Lower leg skin (tissue), 4 donors: ENCODE results near the gene KRTAP13-3. TPM values are rescaled to one million over a fixed set of nuclear protein-coding genes. Genes with fewer than 3 reads are reported as not detected.

Experiments used
- DNase-seq, 2 donors: peaks; one replicate each; pipeline ENCODE4 v3.0.0-alpha.2; 2019; ENCODE audit warnings: low spot score in 2 of 2
- H3K4me3 ChIP-seq: fragments of 200-600 bp; sonication (generic); 2 replicates; pipeline ENCODE4 v1.5.1; 2017; ENCODE audit warnings: mild to moderate bottlenecking, low read depth; ENCODE audit not compliant: poor library complexity, severe bottlenecking
- CTCF ChIP-seq, 3 donors: fragments of 450-650 bp; IDR thresholded peaks; one replicate each; pipeline ENCODE4 v1.5.1; 2016; ENCODE audit warnings: antibody characterized with exemption in 3 of 3, mild to moderate bottlenecking in 3 of 3, moderate library complexity in 2 of 3
- POLR2A ChIP-seq, 2 donors: fragments of 450-650 bp; IDR thresholded peaks; one replicate each; pipeline ENCODE4 v1.6.1; 2016 to 2017; ENCODE audit warnings: antibody characterized with exemption in 2 of 2, mild to moderate bottlenecking in 1 of 2, moderate library complexity in 1 of 2
- WGBS, 2 donors: methylation state at CpG; one replicate each; pipeline ENCODE4 v1.1.5; 2018; 5-methylcytosine and 5-hydroxymethylcytosine counted together
- intact Hi-C: fragments of 100-400 bp; cut with DNase I; formaldehyde crosslinking; loops from one replicate; pipeline ENCODE4 v1.15.0; 2023; ENCODE audit warnings: low total_unique reads
- total RNA-seq, 4 donors: library from RNA; depleted of rRNA; stranded (reverse); fragments of >200 nt; gene quantifications; one replicate each; pipeline ENCODE4 v1.1.0, GENCODE V29; 2016

Gene KRTAP13-3
- total RNA-seq, 4 donors from 2014 or later = not detected

DNA sequence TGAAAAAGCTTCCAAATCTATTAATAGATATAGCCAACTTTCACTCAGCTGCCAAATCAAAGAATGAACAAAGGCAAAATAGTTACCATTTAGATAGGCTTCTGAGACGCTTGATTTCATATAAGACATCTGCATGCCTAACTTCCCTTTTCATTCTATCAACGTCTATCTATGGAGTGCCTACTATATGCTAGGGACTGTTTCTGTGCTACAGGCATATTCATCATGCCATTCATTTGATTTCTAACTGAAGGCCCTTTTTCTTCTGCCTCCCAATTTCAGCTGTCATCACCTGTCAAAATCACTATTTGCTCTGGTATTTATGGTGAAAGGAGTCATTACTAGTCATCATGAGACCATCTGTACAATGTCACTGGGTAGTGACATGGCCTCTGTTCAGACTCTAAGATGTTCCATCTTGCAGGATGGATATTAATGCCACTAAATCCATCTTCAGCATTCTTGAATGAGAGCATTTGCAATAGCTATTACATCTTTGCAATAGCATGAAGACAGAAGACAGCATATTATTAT, 34.2 kb downstream of the KRTAP13-3 start:
- TF ChIP-seq CTCF (IDR thresholded peaks at IDR 0.05) (no peak), POLR2A (IDR thresholded peaks at IDR 0.05) (no peak)
- DNase-seq = no peak
- H3K4me3 ChIP-seq = no peak overlapping the region
- intact Hi-C loops = no loop called here
- WGBS, 2 donors = 21 to 35% methylated on average over 2 of the region's 2 CpGs

- WGBS, 2 donors = 49 to 50% methylated on average over 1 of the region's 1 CpG
- no peak for DNase-seq
- intact Hi-C loops = no loop called here
- H3K4me3 ChIP-seq = no peak overlapping the region
- TF ChIP-seq CTCF (IDR thresholded peaks at IDR 0.05) = no peak
- no peak for TF ChIP-seq POLR2A (IDR thresholded peaks at IDR 0.05)
Measured at GRCh38 chr21:30382201-30382600, 43.5 kb downstream of the KRTAP13-3 start.

Other genes starting within 250 kb of the KRTAP13-3 start
- 10 to 100 TPM; 15.2 to 32.3 (median 18.9) TPM for gene CLDN8, start 209.8 kb downstream of the KRTAP13-3 start, total RNA-seq
- 10 to 100 TPM in 1 of 4 donors, under 1 TPM in 1, not detected in 2; 0.17 to 10.0 TPM for gene KRTAP24-1, start 143.0 kb downstream of the KRTAP13-3 start, total RNA-seq
- not detected for gene KRTAP25-1, start 136.4 kb downstream of the KRTAP13-3 start, total RNA-seq
- 1 to 10 TPM in 1 of 4 donors, not detected in 3; 7.8 TPM for gene KRTAP26-1, start 105.6 kb downstream of the KRTAP13-3 start, total RNA-seq
- not detected for gene KRTAP27-1, start 88.2 kb downstream of the KRTAP13-3 start, total RNA-seq
- gene KRTAP23-1, start 77.3 kb downstream of the KRTAP13-3 start, total RNA-seq = not detected
- gene KRTAP13-2, start 53.7 kb downstream of the KRTAP13-3 start, total RNA-seq = 1 to 10 TPM in 1 of 4 donors, not detected in 3; 3.2 TPM
- gene KRTAP13-1, start 29.9 kb downstream of the KRTAP13-3 start, total RNA-seq = 1 to 10 TPM in 1 of 4 donors, under 1 TPM in 1, not detected in 2; 0.89 to 3.3 TPM
- gene KRTAP13-4, start 4.3 kb upstream of the KRTAP13-3 start, total RNA-seq = not detected
- not detected for gene KRTAP15-1, start 14.3 kb upstream of the KRTAP13-3 start, total RNA-seq
- gene KRTAP19-1, start 54.4 kb upstream of the KRTAP13-3 start, total RNA-seq = 10 to 100 TPM in 1 of 4 donors, under 1 TPM in 1, not detected in 2; 0.59 to 18.3 TPM
- 1 to 10 TPM in 1 of 4 donors, not detected in 3; 1.8 TPM for gene KRTAP19-2, start 61.5 kb upstream of the KRTAP13-3 start, total RNA-seq
- gene KRTAP19-3, start 66.1 kb upstream of the KRTAP13-3 start, total RNA-seq = 10 to 100 TPM in 1 of 4 donors, under 1 TPM in 1, not detected in 2; 0.97 to 17.1 TPM
- gene KRTAP19-4, start 71.2 kb upstream of the KRTAP13-3 start, total RNA-seq = not detected
- 10 to 100 TPM in 2 of 4 donors, not detected in 2; 12.7 to 57.9 TPM for gene KRTAP19-5, start 76.2 kb upstream of the KRTAP13-3 start, total RNA-seq
- not detected for gene KRTAP19-6, start 115.9 kb upstream of the KRTAP13-3 start, total RNA-seq
- 1 to 10 TPM in 1 of 4 donors, not detected in 3; 1.5 TPM for gene KRTAP19-7, start 135.4 kb upstream of the KRTAP13-3 start, total RNA-seq
- gene KRTAP22-2, start 164.5 kb upstream of the KRTAP13-3 start, total RNA-seq = not detected
- gene KRTAP6-3, start 166.5 kb upstream of the KRTAP13-3 start, total RNA-seq = not detected
- not detected for gene KRTAP6-2, start 173.0 kb upstream of the KRTAP13-3 start, total RNA-seq
- not detected for gene KRTAP22-1, start 175.2 kb upstream of the KRTAP13-3 start, total RNA-seq
- 10 to 100 TPM in 1 of 4 donors, not detected in 3; 14.9 TPM for gene KRTAP6-1, start 188.0 kb upstream of the KRTAP13-3 start, total RNA-seq
- not detected for gene KRTAP20-1, start 190.5 kb upstream of the KRTAP13-3 start, total RNA-seq
- not detected for gene KRTAP20-4, start 194.7 kb upstream of the KRTAP13-3 start, total RNA-seq
- 10 to 100 TPM in 1 of 4 donors, 1 to 10 TPM in 1, not detected in 2; 3.2 to 12.9 TPM for gene KRTAP20-2, start 209.3 kb upstream of the KRTAP13-3 start, total RNA-seq
- gene KRTAP20-3, start 216.9 kb upstream of the KRTAP13-3 start, total RNA-seq = not detected